SK-N-SH (cell line): ENCODE data around the gene MCM5.

Experiments
- EP300 ChIP-seq, 2 experiments: IDR thresholded peaks; 2 replicates each; pipeline versions ENCODE4 v1.4.0 to v1.6.1; 2012; ENCODE audit warnings: borderline replicate concordance in 1 of 2, low read depth in 1 of 2, low read length in 1 of 2
- GABPA ChIP-seq: IDR thresholded peaks from 2 replicates; pipeline ENCODE4 v1.4.0; 2012; ENCODE audit warnings: low read depth, mild to moderate bottlenecking
- TF ChIP-seq, protein P1 (sequence below): fragments of 200-600 bp; sonication (generic); IDR thresholded peaks from 2 replicates; pipeline ENCODE4 v1.6.1; 2017; ENCODE audit warnings: antibody characterized with exemption, mild to moderate bottlenecking, moderate library complexity
- TF ChIP-seq, protein P2 (sequence below): IDR thresholded peaks from 2 replicates; pipeline ENCODE4 v1.6.1; 2012; ENCODE audit warnings: mild to moderate bottlenecking, low read depth, low read length, moderate library complexity

DNA sequence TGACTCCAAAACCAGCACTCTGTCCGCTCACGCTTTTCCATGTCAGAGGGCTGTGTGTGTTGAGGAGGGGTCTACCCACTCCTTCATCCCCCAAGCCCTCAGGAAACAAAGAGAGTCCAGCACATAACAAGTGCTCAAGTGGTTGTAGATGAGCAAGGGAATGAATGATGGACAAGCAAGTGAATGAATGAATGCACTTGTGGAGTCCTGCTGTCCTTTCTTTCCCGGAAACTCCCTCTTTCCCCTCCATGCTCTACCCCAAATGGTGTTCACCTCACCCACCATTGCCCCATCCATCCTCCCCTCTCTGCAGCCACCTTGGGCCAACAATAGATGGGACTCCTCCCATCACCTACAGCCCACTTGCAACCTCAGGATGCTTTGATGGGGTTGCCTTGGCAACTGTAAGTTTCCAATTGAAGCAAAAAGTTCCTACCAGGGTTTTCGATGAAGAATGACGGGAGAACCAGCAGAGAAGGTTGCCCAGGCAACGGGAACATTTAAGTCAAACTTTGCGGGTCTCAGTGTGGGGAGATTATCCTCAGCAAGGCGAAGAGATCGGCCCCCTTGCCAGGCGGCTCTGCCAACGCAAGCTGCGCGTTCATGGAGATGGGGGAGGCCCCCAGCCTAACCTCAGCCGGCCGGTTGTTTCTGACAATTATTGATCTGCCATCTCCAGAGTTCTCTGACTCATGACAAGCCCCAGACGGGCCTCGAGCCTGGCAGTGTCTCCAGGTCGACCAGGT lies 51.1 kb downstream of the MCM5 start:
- TF ChIP-seq EP300 (IDR thresholded peaks at IDR 0.05; ENCODE audit: borderline replicate concordance in 1 of 2, low read depth in 1 of 2, low read length in 1 of 2) (no peak), GABPA (no peak)
- TF ChIP-seq, protein P1, sequence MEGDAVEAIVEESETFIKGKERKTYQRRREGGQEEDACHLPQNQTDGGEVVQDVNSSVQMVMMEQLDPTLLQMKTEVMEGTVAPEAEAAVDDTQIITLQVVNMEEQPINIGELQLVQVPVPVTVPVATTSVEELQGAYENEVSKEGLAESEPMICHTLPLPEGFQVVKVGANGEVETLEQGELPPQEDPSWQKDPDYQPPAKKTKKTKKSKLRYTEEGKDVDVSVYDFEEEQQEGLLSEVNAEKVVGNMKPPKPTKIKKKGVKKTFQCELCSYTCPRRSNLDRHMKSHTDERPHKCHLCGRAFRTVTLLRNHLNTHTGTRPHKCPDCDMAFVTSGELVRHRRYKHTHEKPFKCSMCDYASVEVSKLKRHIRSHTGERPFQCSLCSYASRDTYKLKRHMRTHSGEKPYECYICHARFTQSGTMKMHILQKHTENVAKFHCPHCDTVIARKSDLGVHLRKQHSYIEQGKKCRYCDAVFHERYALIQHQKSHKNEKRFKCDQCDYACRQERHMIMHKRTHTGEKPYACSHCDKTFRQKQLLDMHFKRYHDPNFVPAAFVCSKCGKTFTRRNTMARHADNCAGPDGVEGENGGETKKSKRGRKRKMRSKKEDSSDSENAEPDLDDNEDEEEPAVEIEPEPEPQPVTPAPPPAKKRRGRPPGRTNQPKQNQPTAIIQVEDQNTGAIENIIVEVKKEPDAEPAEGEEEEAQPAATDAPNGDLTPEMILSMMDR, result no peak
- TF ChIP-seq, protein P2, sequence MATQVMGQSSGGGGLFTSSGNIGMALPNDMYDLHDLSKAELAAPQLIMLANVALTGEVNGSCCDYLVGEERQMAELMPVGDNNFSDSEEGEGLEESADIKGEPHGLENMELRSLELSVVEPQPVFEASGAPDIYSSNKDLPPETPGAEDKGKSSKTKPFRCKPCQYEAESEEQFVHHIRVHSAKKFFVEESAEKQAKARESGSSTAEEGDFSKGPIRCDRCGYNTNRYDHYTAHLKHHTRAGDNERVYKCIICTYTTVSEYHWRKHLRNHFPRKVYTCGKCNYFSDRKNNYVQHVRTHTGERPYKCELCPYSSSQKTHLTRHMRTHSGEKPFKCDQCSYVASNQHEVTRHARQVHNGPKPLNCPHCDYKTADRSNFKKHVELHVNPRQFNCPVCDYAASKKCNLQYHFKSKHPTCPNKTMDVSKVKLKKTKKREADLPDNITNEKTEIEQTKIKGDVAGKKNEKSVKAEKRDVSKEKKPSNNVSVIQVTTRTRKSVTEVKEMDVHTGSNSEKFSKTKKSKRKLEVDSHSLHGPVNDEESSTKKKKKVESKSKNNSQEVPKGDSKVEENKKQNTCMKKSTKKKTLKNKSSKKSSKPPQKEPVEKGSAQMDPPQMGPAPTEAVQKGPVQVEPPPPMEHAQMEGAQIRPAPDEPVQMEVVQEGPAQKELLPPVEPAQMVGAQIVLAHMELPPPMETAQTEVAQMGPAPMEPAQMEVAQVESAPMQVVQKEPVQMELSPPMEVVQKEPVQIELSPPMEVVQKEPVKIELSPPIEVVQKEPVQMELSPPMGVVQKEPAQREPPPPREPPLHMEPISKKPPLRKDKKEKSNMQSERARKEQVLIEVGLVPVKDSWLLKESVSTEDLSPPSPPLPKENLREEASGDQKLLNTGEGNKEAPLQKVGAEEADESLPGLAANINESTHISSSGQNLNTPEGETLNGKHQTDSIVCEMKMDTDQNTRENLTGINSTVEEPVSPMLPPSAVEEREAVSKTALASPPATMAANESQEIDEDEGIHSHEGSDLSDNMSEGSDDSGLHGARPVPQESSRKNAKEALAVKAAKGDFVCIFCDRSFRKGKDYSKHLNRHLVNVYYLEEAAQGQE, result no peak
